Raji (cell line): Measurements from ENCODE around the gene PARP3.

Experiments used
- POLR2A ChIP-seq: IDR thresholded peaks from 2 replicates; pipeline ENCODE4 v1.6.1; 2011; ENCODE audit warnings: low read depth, low read length, control low read depth; ENCODE audit not compliant: insufficient read depth

PARP3 gene

GRCh38 chr3:51968170-51968775 is 26.1 kb downstream of the PARP3 start:
- TF ChIP-seq POLR2A: no peak

- no peak for TF ChIP-seq POLR2A
These were observed 26.9 kb downstream of the PARP3 start for GRCh38 chr3:51968883-51969678.

- no peak for TF ChIP-seq POLR2A
These were observed 27.7 kb downstream of the PARP3 start for GRCh38 chr3:51969841-51970240.

- TF ChIP-seq POLR2A: no peak
These were observed 28.6 kb downstream of the PARP3 start for GRCh38 chr3:51970606-51971300.

- TF ChIP-seq POLR2A: no peak
These were observed 29.2 kb downstream of the PARP3 start for GRCh38 chr3:51971350-51971749.

DNA sequence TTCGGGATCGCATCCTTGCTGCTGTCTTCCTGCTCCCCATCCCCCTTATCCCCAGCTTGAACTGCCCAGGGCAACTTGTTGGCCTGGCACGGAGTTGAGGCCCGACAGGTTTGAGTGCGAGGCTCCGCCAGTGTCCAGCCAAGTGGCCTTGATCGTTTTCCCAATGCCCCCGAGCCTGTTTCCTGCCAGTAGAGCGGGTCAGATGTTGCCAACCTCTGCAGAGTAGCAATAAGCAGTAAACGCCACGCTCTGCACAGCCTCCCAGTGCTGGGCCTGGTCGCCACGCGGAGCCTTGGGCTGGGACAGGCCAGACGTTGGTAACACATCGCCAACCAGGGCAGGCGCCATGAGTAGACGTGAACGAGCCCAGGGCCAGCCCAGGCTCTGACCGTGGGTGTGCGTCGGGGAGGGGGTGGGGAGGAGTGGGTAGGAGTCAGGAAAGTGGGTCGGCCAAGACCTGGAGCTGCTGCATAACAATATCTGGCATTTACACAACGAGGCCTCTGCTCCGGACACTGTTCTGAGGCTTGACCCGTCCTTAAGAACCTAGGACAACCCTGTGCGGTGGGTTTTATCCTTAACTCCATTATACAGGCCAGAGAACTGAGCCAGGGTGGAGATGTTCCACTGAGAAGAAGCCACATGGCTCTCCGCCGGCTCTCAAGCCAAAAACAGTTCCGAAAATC is 32.3 kb downstream of the PARP3 start:
- no peak for TF ChIP-seq POLR2A

GRCh38 chr3:51974963-51975851 is 33.0 kb downstream of the PARP3 start, which contains the start of gene ABHD14A:
Gene ABHD14A (plus strand): TSS chr3:51975064. CDS start chr3:51975136, 72 bp downstream.
- TF ChIP-seq POLR2A: peak; percentile 69

DNA sequence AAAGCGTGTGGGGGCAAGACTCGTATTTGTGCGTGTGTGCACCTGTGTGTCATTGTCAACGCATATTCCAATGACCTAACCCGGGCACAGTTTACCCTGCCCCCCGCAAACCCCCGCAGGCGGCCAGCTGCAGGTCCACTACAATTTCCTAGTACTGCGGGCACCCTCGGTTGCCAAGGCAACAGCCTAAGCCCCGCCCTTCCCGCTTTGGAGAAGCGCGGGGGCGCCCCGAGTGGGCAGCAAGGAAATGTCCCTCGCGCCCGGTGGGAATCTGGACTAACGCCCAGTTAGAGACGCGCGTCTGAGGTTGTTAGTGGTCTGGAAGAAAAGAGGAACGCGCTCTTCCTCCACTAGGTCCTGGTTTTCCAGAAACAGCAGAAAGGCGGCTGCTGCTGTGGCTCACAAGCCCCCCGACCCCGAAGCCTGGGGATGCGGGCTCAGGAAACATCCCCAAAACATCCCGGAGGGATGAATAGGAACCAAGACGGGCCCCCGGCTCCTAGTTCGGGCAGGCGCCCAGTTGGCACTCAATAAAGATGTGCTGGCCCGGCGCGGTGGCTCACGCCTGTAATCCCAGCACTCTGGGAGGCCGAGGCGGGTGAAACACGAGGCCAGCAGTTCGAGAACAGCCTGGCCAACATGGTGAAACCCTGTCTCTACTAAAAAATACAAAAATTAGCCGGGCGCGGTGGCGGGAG is 33.8 kb downstream of the PARP3 start:
- TF ChIP-seq POLR2A: no peak

GRCh38 chr3:51977446-51978142 is 35.4 kb downstream of the PARP3 start:
- no peak for TF ChIP-seq POLR2A

DNA sequence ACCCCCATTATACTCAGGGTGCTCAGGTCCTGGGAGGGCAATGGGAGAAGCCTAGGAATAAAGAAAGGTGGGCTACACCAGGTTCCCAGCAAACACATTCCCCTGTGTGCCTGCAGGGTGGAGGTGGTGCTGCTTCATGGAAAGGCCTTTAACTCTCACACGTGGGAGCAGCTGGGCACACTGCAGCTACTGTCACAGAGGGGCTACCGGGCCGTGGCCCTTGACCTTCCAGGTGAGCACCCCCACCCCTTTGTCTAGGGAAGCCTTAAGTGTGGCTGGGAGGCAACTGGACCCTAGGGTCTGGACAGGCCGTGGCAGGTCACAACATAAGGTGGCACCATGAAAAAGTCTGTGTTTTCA is 36.0 kb downstream of the PARP3 start:
- TF ChIP-seq POLR2A: no peak

- TF ChIP-seq POLR2A: no peak
These were observed 38.1 kb downstream of the PARP3 start for GRCh38 chr3:51980253-51980652.

DNA sequence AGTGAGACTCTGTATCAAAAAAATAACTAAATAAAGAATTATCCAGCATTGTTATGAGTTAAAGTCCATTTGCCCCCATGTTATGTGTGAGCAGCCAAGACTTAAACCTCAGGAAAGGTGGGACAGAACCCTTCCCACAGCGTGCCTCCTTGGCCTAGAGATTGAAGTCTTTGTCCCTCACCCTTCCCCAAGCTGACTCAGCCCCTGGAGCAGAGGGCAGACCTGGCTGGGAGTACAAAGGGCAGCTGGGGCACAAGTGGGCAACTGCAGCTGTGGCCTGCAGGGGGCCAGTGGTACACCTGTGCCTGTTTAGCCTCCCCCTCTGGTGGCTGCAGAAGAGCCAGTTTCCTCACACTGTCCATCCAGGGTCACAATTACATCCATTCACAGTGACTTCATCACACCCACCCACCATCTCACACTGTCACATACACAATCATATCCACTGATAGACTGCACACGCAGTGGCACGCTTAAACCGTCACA is 40.2 kb downstream of the PARP3 start:
- TF ChIP-seq POLR2A: no peak; the same call in 1 of the 2 replicates
